Measurements from ENCODE around the gene MRTFB.

DNA sequence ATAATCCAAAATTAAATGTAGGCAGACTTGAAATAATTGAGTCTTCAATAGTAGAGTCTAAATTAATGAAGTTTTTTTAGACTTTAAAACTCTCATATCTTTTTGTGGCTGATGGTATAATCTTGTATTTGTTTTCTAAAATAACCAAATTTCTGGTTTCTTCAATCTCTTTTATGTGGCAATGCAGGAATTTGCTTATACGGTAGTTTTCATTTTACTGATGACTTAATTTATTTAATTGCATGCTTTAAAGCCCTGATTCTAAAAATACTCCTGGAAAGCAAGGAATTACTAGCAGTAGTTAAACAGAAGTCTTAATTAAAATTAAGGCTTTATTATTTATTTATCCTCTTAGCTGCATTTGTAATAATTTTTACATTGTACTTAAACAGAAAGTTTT lies 15.4 kb downstream of the MRTFB start:
- TF ChIP-seq, protein P1, sequence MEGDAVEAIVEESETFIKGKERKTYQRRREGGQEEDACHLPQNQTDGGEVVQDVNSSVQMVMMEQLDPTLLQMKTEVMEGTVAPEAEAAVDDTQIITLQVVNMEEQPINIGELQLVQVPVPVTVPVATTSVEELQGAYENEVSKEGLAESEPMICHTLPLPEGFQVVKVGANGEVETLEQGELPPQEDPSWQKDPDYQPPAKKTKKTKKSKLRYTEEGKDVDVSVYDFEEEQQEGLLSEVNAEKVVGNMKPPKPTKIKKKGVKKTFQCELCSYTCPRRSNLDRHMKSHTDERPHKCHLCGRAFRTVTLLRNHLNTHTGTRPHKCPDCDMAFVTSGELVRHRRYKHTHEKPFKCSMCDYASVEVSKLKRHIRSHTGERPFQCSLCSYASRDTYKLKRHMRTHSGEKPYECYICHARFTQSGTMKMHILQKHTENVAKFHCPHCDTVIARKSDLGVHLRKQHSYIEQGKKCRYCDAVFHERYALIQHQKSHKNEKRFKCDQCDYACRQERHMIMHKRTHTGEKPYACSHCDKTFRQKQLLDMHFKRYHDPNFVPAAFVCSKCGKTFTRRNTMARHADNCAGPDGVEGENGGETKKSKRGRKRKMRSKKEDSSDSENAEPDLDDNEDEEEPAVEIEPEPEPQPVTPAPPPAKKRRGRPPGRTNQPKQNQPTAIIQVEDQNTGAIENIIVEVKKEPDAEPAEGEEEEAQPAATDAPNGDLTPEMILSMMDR (IDR thresholded peaks at IDR 0.05): no peak
- TF ChIP-seq POLR2A (IDR thresholded peaks at IDR 0.05): no peak

Measured in lower leg skin (tissue), 3 donors.